GM21447 (cell line): Measurements from ENCODE around the gene EFCAB11.

Source experiments
- ATAC-seq: cut with Tn5 transposase; IDR thresholded peaks from one replicate; pipeline ENCODE4 v1.9.1; 2021; ENCODE audit not compliant: unreplicated experiment

Gene EFCAB11

GRCh38 chr14:89826596-89826995 is 127.9 kb downstream of the EFCAB11 start:
- no peak for ATAC-seq

GRCh38 chr14:89823743-89824142 is 130.8 kb downstream of the EFCAB11 start:
- no peak for ATAC-seq

DNA sequence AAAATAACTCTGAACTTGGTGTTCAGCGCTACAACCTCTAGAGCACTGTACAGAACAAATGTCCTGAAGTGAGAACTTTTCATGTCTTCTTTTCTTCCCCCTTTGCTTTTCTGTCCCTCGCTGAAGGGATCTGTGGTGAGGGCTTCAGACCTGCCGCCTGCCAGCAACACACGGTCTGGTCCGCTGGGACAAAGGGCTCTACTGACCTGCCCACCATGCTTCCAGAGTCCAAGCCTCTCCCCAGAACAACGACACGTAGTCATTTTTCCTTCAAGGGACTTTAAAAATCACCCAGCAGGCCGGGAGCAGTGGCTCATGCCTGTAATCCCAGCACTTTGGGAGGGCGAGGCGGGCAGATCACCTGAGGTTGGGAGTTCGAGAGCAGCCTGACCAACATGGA is 140.4 kb downstream of the EFCAB11 start:
- no peak for ATAC-seq

- no peak for ATAC-seq
Observed at GRCh38 chr14:89813617-89814031, 140.9 kb downstream of the EFCAB11 start.

DNA sequence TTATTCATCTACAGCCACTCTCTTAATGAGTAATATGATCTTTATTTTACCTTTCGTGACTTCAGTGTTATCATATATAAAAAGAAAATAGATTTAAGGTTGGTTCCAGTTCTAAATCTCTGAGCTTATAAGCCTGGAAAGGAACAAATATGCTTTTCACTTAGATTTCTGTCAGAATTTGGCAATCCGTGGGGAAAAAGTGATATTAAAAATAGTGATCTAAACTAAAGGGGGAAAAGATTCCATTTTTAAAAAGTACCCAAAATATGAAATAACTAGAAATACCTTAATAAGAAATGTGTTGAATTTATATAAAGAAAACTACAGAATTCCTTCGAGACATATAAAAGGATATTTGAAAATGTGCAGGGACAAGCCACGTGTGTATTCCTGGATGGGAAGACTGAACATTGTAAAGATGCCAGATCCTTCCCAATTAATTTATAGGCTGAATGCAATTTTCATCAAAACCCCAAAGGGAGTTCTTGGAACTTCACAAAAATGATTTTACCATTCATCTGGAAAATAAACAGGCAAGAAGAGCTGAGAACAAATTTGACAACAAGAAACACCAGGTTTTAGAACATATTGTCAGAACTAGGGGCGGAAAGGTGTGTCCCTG is 142.5 kb downstream of the EFCAB11 start:
- no peak for ATAC-seq

DNA sequence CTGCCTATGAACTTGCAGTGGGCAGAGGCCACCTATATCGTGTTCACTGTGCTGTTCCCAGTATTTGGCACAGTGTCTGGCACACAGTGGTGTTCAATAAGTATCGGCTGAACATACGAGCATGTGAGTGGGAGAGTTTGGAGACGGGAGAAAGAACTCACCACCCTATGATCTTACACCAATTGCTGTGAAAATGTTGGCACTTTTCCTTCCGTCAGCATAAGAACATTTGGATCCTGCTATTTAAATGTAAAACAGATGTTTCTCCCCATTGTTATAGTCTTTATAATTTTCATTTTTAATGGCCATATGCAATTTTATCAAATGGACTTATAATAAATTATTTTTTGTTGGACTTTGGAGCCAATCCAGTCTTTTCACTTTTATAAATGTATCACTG is 144.4 kb downstream of the EFCAB11 start:
- no peak for ATAC-seq

DNA sequence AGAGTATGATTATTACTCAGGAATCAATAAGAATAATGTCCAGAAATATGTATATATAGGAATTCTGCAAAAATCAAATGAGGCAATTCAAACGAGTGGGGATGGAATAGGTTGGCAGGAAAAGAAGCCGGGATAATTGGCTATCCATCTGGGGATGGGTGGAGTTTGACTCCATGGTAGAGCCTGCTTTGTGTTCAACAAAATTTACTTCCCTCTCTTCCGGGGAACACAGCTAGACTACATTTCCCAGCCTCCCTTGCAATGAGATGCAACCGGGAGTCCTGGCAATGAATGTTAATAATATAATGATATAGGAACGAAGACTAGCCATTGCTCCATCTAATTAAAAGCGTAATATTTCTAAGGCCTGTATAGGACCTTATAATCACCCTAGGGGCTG is 146.6 kb downstream of the EFCAB11 start:
- no peak for ATAC-seq

- ATAC-seq: no peak
Observed at GRCh38 chr14:89807151-89807550, 147.4 kb downstream of the EFCAB11 start.

DNA sequence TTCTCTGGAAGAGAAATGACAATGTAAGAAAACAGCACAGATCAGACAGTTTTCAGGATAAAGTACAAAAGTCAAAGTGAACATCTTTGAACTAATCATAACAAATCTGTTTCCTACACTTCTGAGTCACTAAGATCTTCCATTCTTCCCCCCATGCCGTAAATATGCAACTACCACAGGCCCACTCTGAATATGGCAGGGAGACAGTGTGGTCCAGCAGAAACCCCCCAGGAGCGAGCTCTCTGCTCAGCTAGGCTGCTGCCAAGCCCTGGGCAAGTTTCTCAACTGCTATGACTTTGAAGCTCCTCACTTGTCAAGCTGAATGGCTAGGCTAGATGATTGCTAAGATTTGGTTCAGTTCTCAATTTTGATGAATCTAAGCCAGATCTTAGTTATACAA is 148.1 kb downstream of the EFCAB11 start:
- ATAC-seq: no peak

GRCh38 chr14:89805501-89805900 is 149.0 kb downstream of the EFCAB11 start:
- no peak for ATAC-seq

DNA sequence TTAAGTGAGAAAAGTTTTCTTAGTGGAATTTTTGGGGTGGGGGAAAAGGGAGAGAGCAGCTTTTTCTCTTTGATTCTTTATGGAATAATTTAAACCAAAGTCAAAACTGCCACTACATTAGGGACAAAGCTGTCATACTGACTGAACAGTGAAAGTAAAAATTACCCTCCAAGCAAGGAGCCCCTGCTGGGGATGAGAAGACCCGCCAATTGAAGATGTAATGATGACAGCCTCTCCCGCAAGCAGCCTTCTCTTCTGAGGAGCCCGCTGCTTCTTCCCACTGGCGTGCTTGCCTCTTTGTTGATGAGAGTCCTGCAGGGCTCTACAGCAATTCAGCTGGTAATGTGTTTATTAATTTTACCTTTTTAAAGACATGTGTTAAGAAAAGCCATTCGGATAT is 151.0 kb downstream of the EFCAB11 start:
- ATAC-seq: no peak

- ATAC-seq: no peak
Observed at GRCh38 chr14:89801136-89801535, 153.4 kb downstream of the EFCAB11 start.

- no peak for ATAC-seq
Observed at GRCh38 chr14:89798212-89798773, 156.2 kb downstream of the EFCAB11 start.

GRCh38 chr14:89797148-89797547 is 157.4 kb downstream of the EFCAB11 start:
- no peak for ATAC-seq

DNA sequence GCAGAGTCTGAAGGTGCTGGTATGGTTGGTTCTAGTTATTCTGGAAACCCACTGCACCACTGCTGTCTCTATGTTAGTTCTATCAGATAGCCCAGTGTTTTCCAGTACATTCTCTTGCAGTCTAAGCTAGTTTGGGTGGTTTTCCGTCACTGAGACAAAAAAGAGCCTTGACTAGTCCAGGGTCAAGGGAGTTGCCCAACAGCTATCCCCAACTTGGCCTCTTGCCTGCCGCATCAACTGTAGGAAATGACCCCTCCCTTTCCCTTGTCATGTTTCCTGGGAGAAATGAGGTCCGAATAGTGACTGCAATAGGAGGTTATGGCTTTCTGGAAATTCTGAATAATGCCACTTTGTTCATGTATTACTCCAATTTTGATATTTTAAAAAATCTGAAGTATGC is 160.4 kb downstream of the EFCAB11 start:
- ATAC-seq: no peak

GRCh38 chr14:89793367-89793716 is 161.2 kb downstream of the EFCAB11 start:
- ATAC-seq: no peak

GRCh38 chr14:89792489-89793366 is 161.8 kb downstream of the EFCAB11 start:
- ATAC-seq: no peak

DNA sequence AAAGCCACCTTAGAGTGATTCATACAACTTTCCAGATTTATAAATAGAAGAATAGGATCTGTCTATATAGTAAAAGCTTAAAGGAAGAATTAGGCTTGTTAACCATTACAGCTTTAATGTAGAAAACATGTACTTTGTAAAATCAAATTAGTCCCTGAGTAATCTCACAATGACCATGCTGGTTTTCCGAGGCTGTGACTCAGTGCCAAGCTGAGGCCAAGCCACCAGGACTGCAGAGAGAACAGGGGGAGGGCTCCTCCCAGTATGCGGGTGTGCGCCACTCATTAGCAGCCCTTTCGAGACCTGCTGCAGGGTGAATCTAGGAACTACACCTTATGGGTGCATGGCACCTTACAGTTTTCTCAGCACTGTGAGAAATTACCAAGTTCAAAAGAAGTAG is 167.0 kb downstream of the EFCAB11 start:
- no peak for ATAC-seq

DNA sequence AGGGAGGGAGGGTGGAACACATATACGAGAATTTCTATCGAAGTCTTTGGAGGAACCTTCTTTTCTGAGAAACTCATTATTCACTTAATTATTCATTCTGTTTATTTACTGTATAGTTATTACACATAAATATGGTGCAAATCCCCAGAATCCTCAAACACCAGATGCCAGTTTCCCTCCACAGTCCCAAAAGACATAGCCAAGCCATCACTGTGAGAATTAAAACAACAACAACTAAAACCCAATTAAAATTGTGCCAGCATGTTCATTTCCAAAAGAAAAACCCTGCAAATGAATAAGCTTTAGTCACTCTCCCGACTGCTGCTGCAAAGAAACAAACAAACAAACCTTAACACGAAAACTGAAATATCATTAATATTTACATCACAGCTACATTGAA is 173.5 kb downstream of the EFCAB11 start:
- no peak for ATAC-seq

DNA sequence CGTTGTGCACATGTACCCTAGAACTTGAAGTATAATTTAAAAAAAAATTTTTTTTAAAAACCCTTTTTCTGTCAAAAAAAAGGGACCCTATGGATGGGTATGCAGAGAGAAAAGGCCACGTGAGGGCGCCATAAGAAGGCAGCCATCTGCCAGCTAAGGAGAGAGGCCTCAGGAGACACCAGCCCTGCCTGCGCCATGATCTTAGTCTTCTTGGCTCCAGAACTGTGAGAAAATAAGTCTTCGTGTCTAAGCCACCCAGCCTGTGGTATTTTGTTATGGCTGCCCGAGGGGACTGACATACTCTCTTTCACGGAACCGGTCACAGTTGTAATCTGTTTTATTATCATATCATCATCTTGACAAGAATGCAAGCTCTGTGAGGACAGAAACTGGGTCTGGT is 174.8 kb downstream of the EFCAB11 start:
- ATAC-seq: no peak

GRCh38 chr14:89775946-89776345 is 178.6 kb downstream of the EFCAB11 start:
- no peak for ATAC-seq

DNA sequence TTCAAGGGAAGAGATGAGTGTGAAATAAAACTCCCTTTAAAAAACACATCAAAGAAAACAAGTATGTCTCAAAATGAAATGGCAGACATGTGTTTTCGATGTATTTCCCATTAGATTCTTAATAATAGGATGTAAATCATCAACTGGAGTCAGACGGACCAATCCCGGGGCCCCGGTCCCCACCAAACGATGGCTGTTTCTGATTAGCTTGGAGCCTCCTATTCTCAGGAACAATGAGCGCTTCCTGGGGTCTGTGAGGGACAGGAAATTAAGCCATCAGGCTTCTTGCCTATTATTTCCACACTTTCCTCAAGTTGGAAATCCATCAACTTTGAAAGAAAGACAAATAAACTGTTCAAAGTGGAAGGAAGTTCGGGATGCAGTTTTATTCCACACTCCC is 179.4 kb downstream of the EFCAB11 start:
- no peak for ATAC-seq
